OCI-LY7 (cell line): ENCODE measurements around the gene SERTAD1.

Source experiments
- EZH2phosphoT487 ChIP-seq: fragments of 200-600 bp; sonication (generic); IDR thresholded peaks from 2 replicates; pipeline ENCODE4 v1.6.1; 2018; ENCODE audit warnings: low read depth, borderline replicate concordance, mild to moderate bottlenecking, mixed run types, antibody characterized with exemption, low read length, moderate library complexity, mixed read lengths
- TF ChIP-seq, protein P1 (sequence below): fragments of 200-600 bp; sonication (generic); conservative IDR thresholded peaks from 2 replicates; pipeline ENCODE4 v1.5.1; 2014; ENCODE audit warnings: mild to moderate bottlenecking, antibody characterized with exemption, low read length, moderate library complexity, mixed read lengths

DNA sequence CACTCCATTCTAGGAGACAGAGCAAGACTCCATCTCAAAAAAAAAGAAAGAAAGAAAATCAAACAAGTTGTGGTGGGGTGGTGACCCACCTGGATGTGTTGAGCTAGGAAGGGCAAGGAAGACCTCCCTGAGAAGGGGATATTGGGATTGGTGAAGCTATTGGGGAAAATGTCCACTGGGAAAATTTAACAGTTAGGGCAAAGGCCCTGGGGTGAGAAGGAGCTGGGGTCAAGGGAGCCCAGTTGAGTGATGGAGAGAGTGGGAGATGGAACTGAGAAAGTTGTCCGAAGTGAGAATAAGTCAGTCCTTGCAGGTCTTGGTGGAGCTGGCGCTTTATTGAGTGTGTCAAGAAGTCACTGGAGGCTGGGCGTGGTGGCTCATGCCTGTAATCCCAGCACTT is 12.5 kb upstream of the SERTAD1 start:
- TF ChIP-seq, protein P1, sequence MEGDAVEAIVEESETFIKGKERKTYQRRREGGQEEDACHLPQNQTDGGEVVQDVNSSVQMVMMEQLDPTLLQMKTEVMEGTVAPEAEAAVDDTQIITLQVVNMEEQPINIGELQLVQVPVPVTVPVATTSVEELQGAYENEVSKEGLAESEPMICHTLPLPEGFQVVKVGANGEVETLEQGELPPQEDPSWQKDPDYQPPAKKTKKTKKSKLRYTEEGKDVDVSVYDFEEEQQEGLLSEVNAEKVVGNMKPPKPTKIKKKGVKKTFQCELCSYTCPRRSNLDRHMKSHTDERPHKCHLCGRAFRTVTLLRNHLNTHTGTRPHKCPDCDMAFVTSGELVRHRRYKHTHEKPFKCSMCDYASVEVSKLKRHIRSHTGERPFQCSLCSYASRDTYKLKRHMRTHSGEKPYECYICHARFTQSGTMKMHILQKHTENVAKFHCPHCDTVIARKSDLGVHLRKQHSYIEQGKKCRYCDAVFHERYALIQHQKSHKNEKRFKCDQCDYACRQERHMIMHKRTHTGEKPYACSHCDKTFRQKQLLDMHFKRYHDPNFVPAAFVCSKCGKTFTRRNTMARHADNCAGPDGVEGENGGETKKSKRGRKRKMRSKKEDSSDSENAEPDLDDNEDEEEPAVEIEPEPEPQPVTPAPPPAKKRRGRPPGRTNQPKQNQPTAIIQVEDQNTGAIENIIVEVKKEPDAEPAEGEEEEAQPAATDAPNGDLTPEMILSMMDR: no peak
- TF ChIP-seq EZH2phosphoT487: no peak
